Activated T-cell treated with anti-CD3 and anti-CD28 coated beads for 1 hour (primary cell): Measurements from ENCODE around the gene CYP2A7.
"Not testable (repeated sequence)": the region's sequence is repeated elsewhere in the genome, so short reads cannot be mapped to it uniquely, and the experiment has no call there.

Experiments
- DNase-seq: peaks from one replicate; pipeline ENCODE4 v3.0.0-alpha.2; 2020; ENCODE audit warnings: low read depth

The CYP2A7 gene

GRCh38 chr19:40842012-40842411 lies 40.0 kb downstream of the CYP2A7 start:
- not testable (repeated sequence) for DNase-seq

GRCh38 chr19:40838477-40838876 lies 43.6 kb downstream of the CYP2A7 start:
- DNase-seq, result not testable (repeated sequence)

DNA sequence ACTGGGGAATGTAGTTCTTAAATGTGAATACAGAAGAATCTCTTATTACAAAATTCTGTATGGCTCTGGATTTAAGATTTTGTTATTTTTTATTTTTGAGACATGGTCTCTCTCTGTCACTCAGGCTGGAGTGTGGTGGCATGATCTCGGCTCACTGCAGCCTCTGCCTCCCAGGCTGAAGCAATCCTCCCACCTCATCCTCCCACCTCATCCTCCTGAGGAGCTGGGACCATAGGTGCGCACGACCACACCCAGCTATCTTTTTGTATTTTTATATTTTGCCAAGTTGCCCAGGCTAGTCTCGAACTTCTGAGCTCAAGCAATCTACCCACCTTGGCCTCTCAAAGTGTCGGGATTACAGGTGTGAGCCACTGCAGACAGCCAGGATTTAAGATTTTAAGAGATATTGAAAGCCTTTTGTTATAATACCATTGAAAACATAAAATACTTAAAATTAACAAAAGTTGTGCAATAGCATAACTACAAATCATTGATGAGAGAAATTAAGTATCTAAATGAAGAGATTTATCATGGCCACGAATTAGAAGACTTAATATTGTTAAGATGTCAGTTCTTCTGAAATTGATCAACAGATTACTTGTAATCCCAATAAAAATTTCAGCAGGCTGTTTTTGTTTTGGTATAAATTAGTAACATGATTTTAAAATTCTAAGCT lies 45.1 kb downstream of the CYP2A7 start:
- no peak for DNase-seq

DNA sequence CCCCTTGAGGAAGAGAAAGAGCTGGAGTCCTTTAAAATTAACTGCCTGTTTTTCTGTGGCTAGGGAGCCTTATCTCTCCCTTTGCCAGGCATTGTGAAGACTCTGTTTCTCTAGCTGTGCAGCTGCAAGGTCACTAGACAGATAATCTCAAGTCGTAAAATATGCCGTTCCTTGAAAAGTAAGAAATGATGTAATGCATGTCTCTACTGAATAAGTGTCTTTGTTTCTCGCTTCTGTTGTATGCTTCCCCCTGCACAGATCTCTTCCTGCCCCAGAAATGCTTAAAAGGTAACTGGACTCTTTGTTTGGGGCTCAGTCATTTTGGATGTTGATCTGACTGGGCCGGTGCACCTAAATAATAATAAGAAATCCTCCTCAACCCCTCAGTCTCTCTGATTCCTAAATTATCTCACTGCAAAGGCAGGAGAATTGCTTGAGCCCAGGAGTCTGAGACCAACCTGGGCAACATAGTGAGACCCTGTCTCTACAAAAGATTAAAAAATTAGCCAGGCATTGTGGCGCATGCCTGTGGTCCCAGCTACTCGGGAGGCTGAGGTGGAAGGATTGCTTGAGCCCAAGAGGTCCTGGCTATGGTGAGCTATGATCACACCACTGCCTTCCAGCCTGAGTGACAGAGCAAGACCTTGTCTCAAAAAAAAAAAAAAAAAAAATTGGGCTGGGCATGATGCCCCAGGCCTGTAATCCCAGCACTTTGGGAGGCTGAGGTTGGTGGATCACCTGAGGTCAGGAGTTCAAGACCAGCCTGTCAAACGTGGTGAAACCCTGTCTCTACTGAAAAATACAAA lies 48.1 kb downstream of the CYP2A7 start:
- DNase-seq, result not testable (repeated sequence)

GRCh38 chr19:40832431-40832790 lies 49.6 kb downstream of the CYP2A7 start:
- not testable (repeated sequence) for DNase-seq

GRCh38 chr19:40831502-40832430 lies 50.3 kb downstream of the CYP2A7 start:
- no peak for DNase-seq

- DNase-seq, result not testable (repeated sequence)
Observed at GRCh38 chr19:40830741-40831140, 51.3 kb downstream of the CYP2A7 start.

DNA sequence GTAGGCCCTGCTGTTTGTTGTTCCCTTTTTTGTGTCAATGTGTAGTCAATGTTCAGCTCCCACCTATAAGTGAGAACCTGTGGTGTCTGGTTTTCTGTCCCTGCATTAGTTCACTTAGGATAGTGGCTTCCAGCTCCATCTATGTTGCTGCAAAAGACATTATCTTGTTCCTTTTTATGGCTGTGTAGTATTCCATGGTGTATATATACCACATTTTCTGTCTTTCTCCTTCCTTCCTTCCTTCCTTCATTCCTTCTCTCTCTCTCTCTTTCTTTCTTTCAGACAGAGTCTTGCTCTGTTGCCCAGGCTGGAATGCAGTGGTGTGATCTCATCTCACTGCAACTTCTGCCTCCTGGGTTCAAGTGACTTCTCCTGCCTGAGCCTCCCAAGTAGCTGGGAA lies 52.8 kb downstream of the CYP2A7 start:
- DNase-seq, result no peak

DNA sequence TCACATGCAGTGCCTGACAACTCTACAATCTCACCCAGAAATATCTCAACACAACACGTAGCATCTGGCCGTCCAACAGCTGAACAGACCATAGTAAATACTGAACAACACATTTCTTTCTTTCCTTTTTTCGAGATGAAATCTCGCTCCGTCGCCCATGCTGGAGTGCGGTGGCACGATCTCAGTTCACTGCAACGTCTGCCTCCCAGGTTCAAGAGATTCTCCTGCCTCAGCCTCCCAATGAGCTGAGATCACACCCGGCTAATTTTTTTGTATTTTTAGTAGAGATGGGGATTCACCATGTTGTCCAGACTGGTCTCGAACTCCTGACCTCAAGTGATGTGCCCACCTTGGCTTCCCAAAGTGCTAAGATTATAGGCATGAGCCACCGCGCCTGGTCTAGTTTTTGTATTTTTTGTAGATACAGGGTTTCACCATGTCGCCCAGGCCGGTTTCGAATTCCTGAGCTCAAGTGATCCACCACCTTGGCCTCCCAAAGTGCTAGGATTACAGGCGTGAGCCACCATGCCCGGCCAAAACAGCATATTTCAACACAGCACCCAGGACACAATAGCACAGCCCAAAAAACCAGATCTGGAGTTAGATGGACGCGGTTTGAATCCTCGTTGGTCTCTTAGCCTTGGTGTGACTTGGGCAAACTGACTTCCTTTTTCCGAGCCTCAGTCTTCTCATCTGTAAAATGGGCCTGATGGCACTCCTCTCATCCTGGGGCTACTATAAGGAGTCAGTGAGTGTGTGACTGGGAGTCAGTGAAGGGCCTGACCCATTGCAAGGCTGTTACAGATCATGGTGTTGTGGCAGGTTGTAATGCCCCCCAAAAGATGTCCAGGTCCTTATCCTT lies 54.4 kb downstream of the CYP2A7 start:
- no peak for DNase-seq

GRCh38 chr19:40826699-40827385 lies 55.2 kb downstream of the CYP2A7 start:
- not testable (repeated sequence) for DNase-seq

- not testable (repeated sequence) for DNase-seq
Observed at GRCh38 chr19:40826312-40826698, 55.7 kb downstream of the CYP2A7 start.

GRCh38 chr19:40825460-40826095 lies 56.5 kb downstream of the CYP2A7 start:
- not testable (repeated sequence) for DNase-seq
